Measurements from ENCODE around the gene IL17REL.

IL17REL gene

DNA sequence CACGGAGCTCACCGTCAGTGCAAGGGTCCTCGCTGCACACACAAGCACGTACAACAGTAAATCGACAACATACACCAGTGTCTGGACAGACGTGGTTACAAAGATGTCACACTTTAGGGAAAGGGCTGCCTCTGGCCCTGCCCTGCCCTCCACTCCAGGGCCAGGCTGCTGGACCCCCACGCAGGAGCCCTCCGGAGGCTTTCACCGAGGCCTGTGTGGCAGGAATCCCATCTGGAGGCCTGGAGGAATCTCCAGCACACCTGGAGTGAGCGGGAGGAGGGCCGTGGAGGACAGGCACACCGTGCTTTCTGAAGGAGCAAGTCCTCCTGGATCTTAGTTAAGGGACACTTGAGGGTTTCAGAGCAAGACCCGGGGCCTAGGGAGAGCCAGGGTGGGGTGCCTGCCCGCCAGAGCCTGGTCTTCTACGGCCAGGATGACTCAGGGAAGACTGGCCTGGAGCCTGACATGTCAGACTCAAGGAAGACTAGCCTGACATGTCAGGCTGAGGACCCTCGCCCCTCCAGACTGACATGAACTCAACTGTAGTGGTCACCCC, 54.1 kb downstream of the IL17REL start:
- TF ChIP-seq, protein P1, sequence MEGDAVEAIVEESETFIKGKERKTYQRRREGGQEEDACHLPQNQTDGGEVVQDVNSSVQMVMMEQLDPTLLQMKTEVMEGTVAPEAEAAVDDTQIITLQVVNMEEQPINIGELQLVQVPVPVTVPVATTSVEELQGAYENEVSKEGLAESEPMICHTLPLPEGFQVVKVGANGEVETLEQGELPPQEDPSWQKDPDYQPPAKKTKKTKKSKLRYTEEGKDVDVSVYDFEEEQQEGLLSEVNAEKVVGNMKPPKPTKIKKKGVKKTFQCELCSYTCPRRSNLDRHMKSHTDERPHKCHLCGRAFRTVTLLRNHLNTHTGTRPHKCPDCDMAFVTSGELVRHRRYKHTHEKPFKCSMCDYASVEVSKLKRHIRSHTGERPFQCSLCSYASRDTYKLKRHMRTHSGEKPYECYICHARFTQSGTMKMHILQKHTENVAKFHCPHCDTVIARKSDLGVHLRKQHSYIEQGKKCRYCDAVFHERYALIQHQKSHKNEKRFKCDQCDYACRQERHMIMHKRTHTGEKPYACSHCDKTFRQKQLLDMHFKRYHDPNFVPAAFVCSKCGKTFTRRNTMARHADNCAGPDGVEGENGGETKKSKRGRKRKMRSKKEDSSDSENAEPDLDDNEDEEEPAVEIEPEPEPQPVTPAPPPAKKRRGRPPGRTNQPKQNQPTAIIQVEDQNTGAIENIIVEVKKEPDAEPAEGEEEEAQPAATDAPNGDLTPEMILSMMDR (IDR thresholded peaks at IDR 0.05; ENCODE audit: borderline replicate concordance, insufficient read depth, low read depth, low read length), result no peak
- no peak overlapping the region for H3K4me3 ChIP-seq (ENCODE audit: low read depth, low read length)

DNA sequence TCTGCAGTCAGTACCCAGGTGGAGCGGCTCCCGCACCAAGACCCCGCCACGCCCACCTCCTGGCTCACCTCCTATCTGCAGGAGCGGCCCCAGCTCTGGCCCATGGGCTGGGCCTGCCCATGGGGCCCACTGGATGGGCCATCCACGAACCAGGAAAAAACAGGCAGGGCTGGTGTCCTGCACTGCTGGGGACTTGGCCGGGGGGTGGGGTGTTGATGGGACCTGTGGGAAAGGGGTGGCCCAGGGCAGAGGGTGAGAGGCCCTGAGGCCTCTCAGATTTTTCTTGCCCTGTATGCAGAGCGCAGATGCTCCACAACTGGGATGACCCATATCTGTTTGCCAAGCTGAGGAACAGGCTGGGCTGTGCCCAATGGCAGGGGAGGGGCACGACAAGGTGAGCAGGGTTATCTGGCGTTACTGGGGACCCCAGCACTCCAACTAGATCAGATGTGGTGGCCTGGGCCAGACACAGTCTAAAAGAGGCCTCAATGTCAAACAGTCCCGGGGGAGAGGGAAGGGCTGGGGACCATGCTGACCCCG, 54.7 kb downstream of the IL17REL start:
- H3K4me3 ChIP-seq (ENCODE audit: low read depth, low read length), result no peak overlapping the region
- TF ChIP-seq, protein P1 (IDR thresholded peaks at IDR 0.05; ENCODE audit: borderline replicate concordance, insufficient read depth, low read depth, low read length), result no peak

DNA sequence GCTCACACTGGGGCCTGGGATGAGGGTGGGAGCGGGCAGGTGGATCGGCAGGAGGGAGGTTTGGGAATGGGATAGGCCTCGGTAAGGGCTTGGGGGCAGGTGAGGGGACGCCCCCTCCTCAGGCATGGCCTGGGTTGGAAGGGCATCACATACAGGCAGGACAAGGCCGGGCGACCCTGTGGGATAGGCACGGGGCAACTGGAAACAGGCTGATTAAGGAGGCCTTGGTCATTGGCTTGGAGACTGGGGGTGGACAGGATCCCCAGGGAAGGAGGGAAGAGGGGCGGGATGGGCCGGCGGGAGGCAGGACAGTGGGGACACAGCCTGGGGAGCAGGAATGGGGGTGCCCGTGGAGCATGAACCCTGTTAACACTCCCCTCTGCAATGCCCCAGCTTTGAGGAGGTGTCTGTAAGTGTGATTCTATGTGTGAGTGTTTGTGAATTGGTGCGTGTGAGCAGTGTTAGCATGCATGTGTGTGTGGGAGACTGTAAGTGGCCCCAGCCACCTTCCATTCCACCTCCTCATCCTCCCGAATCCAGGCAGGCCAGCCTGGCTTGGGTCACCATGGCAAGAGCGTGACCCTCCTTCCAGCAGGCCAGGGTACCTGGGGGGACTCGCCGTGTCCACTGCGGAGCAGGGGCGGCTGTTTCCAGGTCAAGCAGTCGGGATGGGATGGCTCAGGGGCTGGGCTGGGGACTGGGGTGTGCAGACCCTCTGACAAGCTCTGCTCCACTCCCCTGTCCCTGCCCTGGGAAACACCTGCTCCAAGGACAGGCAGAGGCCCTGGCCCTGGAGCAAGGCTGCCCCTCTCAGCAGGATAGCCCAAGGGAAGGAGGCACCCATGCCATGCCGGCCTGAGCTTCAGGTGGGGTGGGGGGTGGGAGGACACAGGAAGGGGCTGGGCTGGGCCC, 55.4 kb downstream of the IL17REL start:
- H3K4me3 ChIP-seq (ENCODE audit: low read depth, low read length), result no peak overlapping the region
- TF ChIP-seq, protein P1 (IDR thresholded peaks at IDR 0.05; ENCODE audit: borderline replicate concordance, insufficient read depth, low read depth, low read length), result no peak

DNA sequence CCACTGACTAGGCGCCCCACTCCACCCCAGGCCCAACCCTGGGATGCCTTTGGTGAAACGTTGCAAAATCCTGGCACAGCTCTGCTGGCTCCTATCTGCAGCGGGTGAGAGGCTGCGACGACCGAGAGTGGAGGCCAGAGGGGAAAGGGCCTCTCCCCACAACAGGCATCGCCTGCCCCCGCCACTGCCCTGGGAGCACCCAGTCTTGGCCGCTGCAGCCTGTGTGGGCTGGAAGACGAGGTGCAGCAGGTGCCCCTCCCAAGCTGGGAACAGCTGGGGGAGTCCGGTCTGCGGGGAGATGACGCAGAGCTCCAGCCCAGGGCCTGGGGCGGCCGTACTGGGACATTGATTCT, 56.2 kb downstream of the IL17REL start:
- TF ChIP-seq, protein P1 (IDR thresholded peaks at IDR 0.05; ENCODE audit: borderline replicate concordance, insufficient read depth, low read depth, low read length), result no peak
- H3K4me3 ChIP-seq (ENCODE audit: low read depth, low read length), result no peak overlapping the region

DNA sequence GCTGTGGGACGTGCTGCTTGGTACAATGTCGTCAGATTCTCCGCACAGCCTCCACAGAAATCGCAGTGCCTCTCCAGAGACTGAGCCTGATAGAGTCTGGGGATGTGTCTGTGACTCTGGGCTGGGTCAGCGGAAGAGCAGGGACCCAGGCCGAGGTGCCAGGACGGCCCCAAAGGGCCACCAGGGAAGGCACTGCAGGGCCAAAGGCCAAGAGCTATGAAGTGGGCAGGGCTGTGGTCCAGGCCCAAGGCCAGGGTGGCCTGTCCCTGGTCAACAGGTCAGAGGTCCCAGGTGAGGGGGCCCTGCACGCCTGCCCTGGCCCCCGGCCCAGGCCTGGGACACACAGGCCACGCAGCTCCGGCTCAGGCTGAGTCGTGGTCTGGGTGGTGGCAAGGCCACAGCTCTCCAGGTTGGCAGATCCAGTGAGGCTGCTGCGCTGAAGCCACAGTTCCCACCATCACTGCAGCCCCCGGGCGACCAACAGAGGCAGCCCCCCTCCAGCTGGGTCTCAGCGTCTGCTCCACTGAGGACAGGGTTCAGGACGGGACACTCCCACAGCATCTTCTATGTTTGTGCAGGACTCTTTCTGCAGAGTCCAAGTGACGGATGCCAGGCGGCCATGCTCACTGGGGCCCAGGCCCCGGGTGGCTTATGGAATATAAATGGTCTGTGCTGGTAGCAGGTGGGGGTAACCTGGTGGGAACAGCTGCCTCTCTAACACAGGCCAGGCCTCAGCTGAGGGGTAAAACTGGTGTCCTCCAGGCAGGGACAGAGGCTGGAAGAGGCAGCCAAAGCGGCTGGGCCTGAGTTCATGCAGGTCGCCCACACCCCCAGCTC, 56.8 kb downstream of the IL17REL start:
- TF ChIP-seq, protein P1 (IDR thresholded peaks at IDR 0.05; ENCODE audit: borderline replicate concordance, insufficient read depth, low read depth, low read length), result no peak
- no peak overlapping the region for H3K4me3 ChIP-seq (ENCODE audit: low read depth, low read length)

DNA sequence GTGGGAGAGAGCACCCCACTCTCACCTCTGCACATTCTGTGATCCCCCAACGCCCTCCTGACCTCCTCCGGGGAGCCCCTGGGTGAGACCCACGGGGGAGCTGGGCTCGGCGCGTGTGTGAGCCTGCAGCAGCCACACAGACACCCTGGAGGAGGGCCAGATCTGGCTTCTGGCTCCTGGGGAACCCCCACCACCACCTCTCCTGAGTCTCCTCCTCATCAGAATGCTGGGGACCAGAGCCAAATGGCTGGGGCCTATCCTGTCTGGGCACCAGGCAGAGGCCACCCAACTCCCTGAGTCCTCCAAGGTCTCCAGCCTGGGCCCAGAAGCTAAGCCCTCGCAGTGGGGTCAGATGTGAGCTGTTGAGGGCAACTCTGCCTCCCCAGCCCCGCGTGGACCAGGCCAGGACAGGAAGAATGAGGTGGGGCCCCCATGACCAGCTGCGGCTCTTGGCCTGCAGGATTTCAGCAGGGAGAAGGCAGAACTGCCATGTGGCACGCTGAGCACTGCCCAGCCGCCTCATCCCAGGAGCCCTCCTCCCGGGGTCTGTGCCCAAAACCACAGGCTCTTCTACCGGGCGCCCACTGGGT, 57.5 kb downstream of the IL17REL start:
- TF ChIP-seq, protein P1 (IDR thresholded peaks at IDR 0.05; ENCODE audit: borderline replicate concordance, insufficient read depth, low read depth, low read length), result no peak
- H3K4me3 ChIP-seq (ENCODE audit: low read depth, low read length), result no peak overlapping the region

Measured in GM12875 (cell line).